Stimulated activated CD8-positive, alpha-beta memory T cell treated with anti-CD3 and anti-CD28 coated beads, Interleukin-7, amount 100 ng/mL, for 24 hours (primary cell): ENCODE results near the gene JOSD2.

Source experiments
- DNase-seq: peaks from one replicate; pipeline ENCODE4 v3.0.0-alpha.2; 2020; ENCODE audit warnings: low read depth

The JOSD2 gene

GRCh38 chr19:50512999-50513745 is 2.2 kb upstream of the JOSD2 start:
- no peak for DNase-seq

GRCh38 chr19:50512112-50512998 is 1.4 kb upstream of the JOSD2 start:
- DNase-seq, result no peak

- DNase-seq, result no peak
Measured at GRCh38 chr19:50510700-50511068, 307 bp downstream of the JOSD2 start.

GRCh38 chr19:50510121-50510670 is 795 bp downstream of the JOSD2 start:
- no peak for DNase-seq

GRCh38 chr19:50509366-50509765 is 1.6 kb downstream of the JOSD2 start:
- no peak for DNase-seq

GRCh38 chr19:50508843-50509190 is 2.2 kb downstream of the JOSD2 start:
- DNase-seq, result no peak

- no peak for DNase-seq
Measured at GRCh38 chr19:50507376-50507775, 3.6 kb downstream of the JOSD2 start.

- no peak for DNase-seq
Measured at GRCh38 chr19:50506700-50507099, 4.3 kb downstream of the JOSD2 start.

GRCh38 chr19:50505856-50506611 is 5.0 kb downstream of the JOSD2 start:
- DNase-seq, result no peak

GRCh38 chr19:50501568-50502475 is 9.2 kb downstream of the JOSD2 start:
- DNase-seq, result no peak

- DNase-seq, result no peak
Measured at GRCh38 chr19:50501186-50501567, 9.8 kb downstream of the JOSD2 start.

- DNase-seq, result no peak
Measured at GRCh38 chr19:50500753-50501151, 10.2 kb downstream of the JOSD2 start.

- no peak for DNase-seq
Measured at GRCh38 chr19:50500060-50500752, 10.8 kb downstream of the JOSD2 start.

- no peak for DNase-seq
Measured at GRCh38 chr19:50498219-50499056, 12.6 kb downstream of the JOSD2 start.

GRCh38 chr19:50497022-50497405 is 14.0 kb downstream of the JOSD2 start:
- no peak for DNase-seq

- DNase-seq, result no peak
Measured at GRCh38 chr19:50496189-50497021, 14.6 kb downstream of the JOSD2 start.

GRCh38 chr19:50495020-50495531 is 15.9 kb downstream of the JOSD2 start:
- DNase-seq, result no peak

- no peak for DNase-seq
Measured at GRCh38 chr19:50494186-50495019, 16.6 kb downstream of the JOSD2 start.
